Astrocyte of the spinal cord (primary cell): Measurements from ENCODE around the gene PIAS1.

ENCODE experiments used
- DNase-seq: peaks from one replicate; pipeline ENCODE4 v3.0.0; 2011; ENCODE audit warnings: low read depth, low spot score
- H3K4me3 ChIP-seq: 2 replicates; pipeline ENCODE4 v1.5.1; 2011; ENCODE audit warnings: low read depth, mild to moderate bottlenecking, low read length, moderate library complexity
- CTCF ChIP-seq: IDR thresholded peaks from 2 replicates; pipeline ENCODE4 v1.5.1; 2012; ENCODE audit warnings: low read depth, mild to moderate bottlenecking, low read length, inconsistent platforms
- in situ Hi-C: cut with HindIII; loops from 2 replicates; pipeline ENCODE4 v1.10.0; 2017; ENCODE audit warnings: low sequenced_read_pairs

Gene PIAS1

GRCh38 chr15:68061171-68061570, 7.1 kb downstream of the PIAS1 start:
- TF ChIP-seq CTCF, result no peak
- no peak for DNase-seq
- no peak overlapping the region for H3K4me3 ChIP-seq
- in situ Hi-C loops, result no loop called here

DNA sequence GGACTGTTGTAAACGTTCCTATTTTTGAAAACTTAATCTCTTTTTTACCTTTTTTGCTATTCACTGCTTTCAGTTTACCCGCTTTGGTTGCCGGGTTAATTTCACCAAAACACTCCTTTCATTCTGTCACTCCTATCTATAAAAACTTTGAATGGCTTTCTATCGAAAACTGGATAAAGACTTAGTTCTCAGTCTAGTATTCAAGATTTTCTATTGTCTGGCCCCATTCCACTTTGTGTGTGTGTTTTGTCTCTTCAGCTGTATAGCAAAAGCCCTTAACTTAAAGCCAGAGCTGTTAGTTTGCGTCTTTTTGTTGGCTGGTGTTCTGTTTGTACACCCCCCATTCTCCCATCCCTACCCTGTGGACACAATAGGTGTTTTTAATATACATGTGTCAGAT, 7.5 kb downstream of the PIAS1 start:
- in situ Hi-C loops, result no loop called here
- no peak overlapping the region for H3K4me3 ChIP-seq
- DNase-seq, result no peak
- no peak for TF ChIP-seq CTCF

DNA sequence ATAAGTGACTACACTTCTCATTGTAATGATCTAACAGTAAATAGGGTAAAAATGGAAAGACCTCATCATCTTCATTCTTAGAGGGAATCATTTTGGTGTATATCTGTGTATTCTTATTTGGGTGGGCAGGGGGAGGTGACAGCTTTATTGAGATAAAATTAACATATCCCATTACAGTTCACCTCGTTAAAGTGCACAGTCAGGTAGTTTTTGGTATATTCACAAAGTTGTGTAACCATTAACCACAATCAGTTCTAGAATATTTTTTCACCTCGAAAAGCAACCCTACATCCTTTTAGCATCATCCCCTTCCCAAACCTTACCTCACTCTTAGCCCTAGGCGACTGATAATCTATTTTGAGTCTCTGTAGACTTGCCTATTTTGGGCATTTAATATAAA, 8.1 kb downstream of the PIAS1 start:
- no peak for TF ChIP-seq CTCF
- in situ Hi-C loops, result no loop called here
- H3K4me3 ChIP-seq, result no peak overlapping the region
- DNase-seq, result no peak

DNA sequence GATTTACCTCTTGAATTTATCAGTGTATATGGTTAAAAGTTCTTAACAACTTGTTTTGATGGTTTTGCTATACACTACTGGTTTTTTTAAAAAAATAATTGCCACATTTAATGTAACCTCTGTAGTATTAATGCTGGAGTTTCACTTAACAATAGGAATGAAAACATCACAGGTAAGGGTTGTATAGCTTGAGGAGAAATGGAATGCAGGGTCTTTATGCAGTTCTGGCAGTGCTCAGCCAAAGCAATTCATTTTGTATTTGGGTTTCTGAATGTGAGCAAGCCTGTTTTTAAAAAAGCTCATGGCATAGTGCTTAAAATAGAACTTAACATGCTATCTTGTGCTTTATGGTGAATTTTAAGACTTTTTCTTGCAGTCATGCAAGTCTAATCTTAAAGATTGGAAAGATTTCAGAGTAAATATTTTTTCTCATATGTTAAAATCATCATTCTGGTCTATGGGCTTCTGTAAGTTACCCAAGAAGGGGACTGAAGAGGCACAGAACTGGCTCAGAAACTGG, 8.9 kb downstream of the PIAS1 start:
- no peak for TF ChIP-seq CTCF
- H3K4me3 ChIP-seq, result no peak overlapping the region
- in situ Hi-C loops, result no loop called here

GRCh38 chr15:68063606-68064005, 9.5 kb downstream of the PIAS1 start:
- in situ Hi-C loops, result no loop called here
- DNase-seq, result no peak
- H3K4me3 ChIP-seq, result no peak overlapping the region
- no peak for TF ChIP-seq CTCF

More for the DNA sequence above, 8.9 kb downstream of the PIAS1 start:
- DNase-seq, result no peak

DNA sequence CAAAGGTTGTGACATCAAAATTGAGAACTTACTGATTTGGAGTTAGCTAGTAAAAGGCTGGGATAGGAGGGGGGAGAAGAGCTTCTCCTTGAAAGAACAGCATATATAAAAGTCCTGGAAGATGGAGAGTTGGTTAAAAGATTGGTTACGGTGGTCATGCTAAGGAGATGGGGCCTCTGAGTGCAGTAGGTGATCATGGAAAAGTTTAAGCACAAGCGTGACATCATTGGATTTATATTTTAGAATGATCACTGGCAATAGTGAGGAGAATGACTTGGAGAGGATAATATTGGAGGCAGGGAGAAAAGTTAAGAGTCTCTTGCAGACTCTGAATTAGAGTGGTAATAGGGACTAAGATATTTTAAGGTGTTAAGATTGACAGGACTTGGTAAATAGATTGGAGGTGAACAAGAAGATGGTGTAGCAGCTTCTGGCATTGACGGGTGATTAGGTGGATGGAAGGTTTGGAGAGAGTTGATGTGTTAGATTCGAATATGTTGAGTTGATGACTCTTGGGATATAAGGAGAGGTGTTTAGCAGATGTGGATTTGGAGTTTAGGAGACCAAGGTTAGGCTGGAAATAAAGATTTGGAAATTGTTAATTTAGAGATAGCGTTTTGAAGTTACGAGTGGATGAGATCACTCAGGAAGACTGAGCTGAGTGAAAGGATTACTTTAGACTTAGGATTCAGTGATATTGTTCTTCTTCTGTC, 19.6 kb downstream of the PIAS1 start:
- in situ Hi-C loops, result no loop called here
- no peak for TF ChIP-seq CTCF
- DNase-seq, result no peak

More for the DNA sequence above, 19.6 kb downstream of the PIAS1 start:
- H3K4me3 ChIP-seq, result no peak overlapping the region
